SJSA1 (cell line): ENCODE data around the gene TIMM23. TPM values are rescaled to one million over a fixed set of nuclear protein-coding genes. Genes with fewer than 3 reads are reported as not detected.

Source experiments
- DNase-seq, 2 experiments: peaks; one replicate each; pipeline ENCODE4 v3.0.0-alpha.2; 2015 to 2020; ENCODE audit warnings: low spot score in 2 of 2, low read depth in 1 of 2
- H3K27ac ChIP-seq: fragments of 250-450 bp; sonication (Bioruptor Pico); 2 replicates; pipeline ENCODE4 v1.5.1; 2020; ENCODE audit warnings: mild to moderate bottlenecking, moderate library complexity
- H3K27me3 ChIP-seq: fragments of 250-450 bp; sonication (Bioruptor Pico); replicated peaks from 2 replicates; pipeline ENCODE4 v1.5.1; 2020; ENCODE audit warnings: mild to moderate bottlenecking, moderate library complexity
- H3K36me3 ChIP-seq: fragments of 250-450 bp; sonication (Bioruptor Pico); 2 replicates; pipeline ENCODE4 v1.5.1; 2020; ENCODE audit warnings: mild to moderate bottlenecking
- H3K4me1 ChIP-seq: fragments of 250-450 bp; sonication (Bioruptor Pico); replicated peaks from 2 replicates; pipeline ENCODE4 v1.6.1; 2021; ENCODE audit warnings: mild to moderate bottlenecking
- H3K4me3 ChIP-seq: fragments of 250-450 bp; sonication (Bioruptor Pico); 2 replicates; pipeline ENCODE4 v1.5.1; 2020; ENCODE audit warnings: mild to moderate bottlenecking
- H3K9me3 ChIP-seq: fragments of 250-450 bp; sonication (Bioruptor Pico); replicated peaks from 2 replicates; pipeline ENCODE4 v1.5.1; 2020; ENCODE audit warnings: mild to moderate bottlenecking
- total RNA-seq: library from RNA; depleted of rRNA; stranded (reverse); fragments of >200 nt; shearing (Covaris generic); gene quantifications from 2 replicates; pipeline ENCODE4 v1.2.3, GENCODE V29; 2014

The TIMM23 gene
- total RNA-seq, 1 experiment from 2014 or later: 163 TPM

DNA sequence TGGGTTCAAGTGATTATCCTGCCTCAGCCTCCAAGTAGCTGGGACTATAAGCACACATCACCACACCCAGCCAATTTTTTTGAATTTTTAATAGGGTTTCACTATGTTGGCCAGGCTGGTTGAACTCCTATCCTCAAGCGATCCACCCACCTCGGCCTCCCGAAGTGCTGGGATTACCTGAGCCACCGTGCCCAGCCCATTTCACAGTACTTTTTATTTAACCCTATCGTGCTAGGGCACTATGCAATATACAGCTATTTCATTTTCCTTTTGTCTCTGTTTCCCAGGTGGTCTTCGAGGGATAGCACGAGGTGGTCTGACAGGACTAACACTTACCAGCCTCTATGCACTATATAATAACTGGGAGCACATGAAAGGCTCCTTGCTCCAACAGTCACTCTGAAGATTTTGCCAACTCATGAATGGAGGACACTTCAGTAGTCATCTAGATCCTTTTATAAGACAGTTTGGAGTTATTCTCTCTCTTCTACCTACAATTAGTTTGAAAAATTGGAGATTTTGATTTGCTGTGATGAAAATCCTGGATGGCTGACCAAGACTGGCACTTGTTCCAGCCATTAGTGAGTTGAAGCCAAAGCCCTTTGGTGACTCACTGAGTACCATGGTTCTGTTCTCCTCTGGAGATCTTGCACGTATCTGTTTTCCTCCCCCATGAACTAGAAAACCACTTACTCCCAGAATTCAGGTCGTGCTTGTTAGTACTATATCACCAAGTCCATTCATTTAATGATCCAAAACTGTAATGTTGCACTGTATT is 30.8 kb downstream of the TIMM23 start:
- Histone ChIP-seq H3K4me1 (peaks cover 15% of the 10 kb centered on the region), H3K9me3 (no peaks in the 10 kb centered on the region), H3K27ac (no peak overlapping the region), H3K4me3 (no peak overlapping the region), H3K36me3 (peaks cover 90% of the 10 kb centered on the region), H3K27me3 (no peaks in the 10 kb centered on the region)
- no peak for DNase-seq

DNA sequence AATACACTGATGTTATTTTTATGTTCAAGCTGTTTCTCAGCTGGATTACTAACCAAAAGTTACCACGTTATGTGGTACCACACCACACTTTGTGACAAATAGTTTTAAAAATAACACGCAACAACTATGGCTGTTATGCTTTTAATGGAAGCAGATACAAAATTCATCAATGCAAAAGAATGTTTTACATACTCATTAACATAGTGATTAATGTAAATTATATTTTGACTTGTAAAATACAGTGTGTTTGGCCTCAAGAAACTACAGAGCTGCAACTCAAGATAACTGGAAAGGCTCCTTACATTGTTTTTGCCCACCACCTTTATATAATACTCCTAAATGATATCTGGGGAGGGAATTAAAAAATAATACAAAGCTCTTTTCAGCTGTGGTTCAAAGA is 32.7 kb downstream of the TIMM23 start:
- Histone ChIP-seq H3K36me3 (peaks cover 97% of the 10 kb centered on the region), H3K4me1 (peaks cover 15% of the 10 kb centered on the region), H3K4me3 (no peak overlapping the region), H3K27ac (no peak overlapping the region), H3K9me3 (no peaks in the 10 kb centered on the region), H3K27me3 (no peaks in the 10 kb centered on the region)
- DNase-seq: no peak

DNA sequence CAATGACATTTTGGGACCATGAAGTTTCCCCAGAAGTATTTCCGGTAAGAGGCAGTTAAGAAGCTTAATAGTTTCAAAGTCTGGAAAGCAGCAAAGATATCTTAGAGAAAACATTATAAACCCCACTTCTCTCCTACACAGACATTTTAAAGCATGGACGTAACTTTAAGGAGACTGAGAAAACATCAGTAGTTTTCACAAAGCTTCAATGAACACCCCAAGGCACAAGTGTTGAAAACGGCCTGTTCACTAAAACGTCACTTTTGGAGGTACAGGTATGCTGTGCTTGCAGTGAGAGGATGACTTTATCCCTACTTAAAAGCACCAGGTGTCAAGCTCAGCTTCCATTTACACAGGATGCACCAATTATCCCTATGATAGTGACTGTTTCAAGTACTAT is 33.1 kb downstream of the TIMM23 start:
- Histone ChIP-seq H3K36me3 (peaks cover 97% of the 10 kb centered on the region), H3K4me1 (peaks cover 15% of the 10 kb centered on the region), H3K27ac (no peak overlapping the region), H3K27me3 (no peaks in the 10 kb centered on the region), H3K9me3 (no peaks in the 10 kb centered on the region), H3K4me3 (no peak overlapping the region)
- no peak for DNase-seq

DNA sequence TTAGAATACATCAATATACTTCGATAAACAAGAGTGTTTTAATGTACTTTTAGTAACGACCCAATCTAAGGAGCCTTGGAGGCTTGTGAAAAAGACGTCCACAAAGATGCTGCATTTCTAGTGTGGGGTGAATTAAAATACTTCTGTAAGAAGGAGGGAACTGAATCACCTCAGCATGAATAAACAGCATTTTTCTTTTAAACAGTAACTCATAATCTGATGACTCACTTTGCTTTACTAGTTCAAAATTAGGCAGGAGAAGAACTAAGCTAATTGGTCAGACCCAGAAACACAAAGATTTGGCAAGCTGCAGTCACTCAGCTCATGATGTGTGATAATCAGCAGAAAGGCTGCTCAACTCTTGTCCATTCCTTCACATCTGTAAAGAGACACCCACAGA is 33.9 kb downstream of the TIMM23 start:
- Histone ChIP-seq H3K4me1 (peaks cover 15% of the 10 kb centered on the region), H3K27me3 (no peaks in the 10 kb centered on the region), H3K9me3 (no peaks in the 10 kb centered on the region), H3K27ac (no peak overlapping the region; the same call in 1 of the 2 replicates), H3K4me3 (no peak overlapping the region), H3K36me3 (peaks cover 97% of the 10 kb centered on the region)
- DNase-seq: peak in 1 of 2 experiments; percentile 43

- no peaks in the 10 kb centered on the region for H3K27me3 ChIP-seq
- no peak overlapping the region for H3K27ac ChIP-seq
- no peak overlapping the region for H3K4me3 ChIP-seq
- no peaks in the 10 kb centered on the region for H3K9me3 ChIP-seq
- H3K4me1 ChIP-seq: no peaks in the 10 kb centered on the region
- H3K36me3 ChIP-seq: peaks cover 88% of the 10 kb centered on the region
- no peak for DNase-seq
Observed at GRCh38 chr10:46012746-46013145, 40.5 kb downstream of the TIMM23 start.

GRCh38 chr10:46014206-46014605 is 41.9 kb downstream of the TIMM23 start:
- Histone ChIP-seq H3K4me3 (no peak overlapping the region), H3K27ac (no peak overlapping the region), H3K4me1 (no peaks in the 10 kb centered on the region), H3K9me3 (no peaks in the 10 kb centered on the region), H3K27me3 (no peaks in the 10 kb centered on the region), H3K36me3 (peaks cover 77% of the 10 kb centered on the region)
- no peak for DNase-seq

GRCh38 chr10:46014683-46015405 is 42.6 kb downstream of the TIMM23 start:
- DNase-seq: no peak
- Histone ChIP-seq H3K4me1 (no peaks in the 10 kb centered on the region), H3K27ac (no peak overlapping the region), H3K36me3 (peaks cover 70% of the 10 kb centered on the region), H3K27me3 (no peaks in the 10 kb centered on the region), H3K9me3 (no peaks in the 10 kb centered on the region), H3K4me3 (no peak overlapping the region)

GRCh38 chr10:46016190-46016589 is 43.9 kb downstream of the TIMM23 start:
- no peaks in the 10 kb centered on the region for H3K27me3 ChIP-seq
- H3K4me3 ChIP-seq: no peak overlapping the region
- no peak overlapping the region for H3K27ac ChIP-seq
- H3K4me1 ChIP-seq: peaks cover 5% of the 10 kb centered on the region
- DNase-seq: no peak
- no peaks in the 10 kb centered on the region for H3K9me3 ChIP-seq
- peaks cover 57% of the 10 kb centered on the region for H3K36me3 ChIP-seq

- DNase-seq: no peak
- no peaks in the 10 kb centered on the region for H3K9me3 ChIP-seq
- no peak overlapping the region for H3K4me3 ChIP-seq
- H3K4me1 ChIP-seq: peaks cover 11% of the 10 kb centered on the region
- H3K36me3 ChIP-seq: peaks cover 57% of the 10 kb centered on the region
- H3K27ac ChIP-seq: no peak overlapping the region
- no peaks in the 10 kb centered on the region for H3K27me3 ChIP-seq
Observed at GRCh38 chr10:46016811-46017210, 44.5 kb downstream of the TIMM23 start.

GRCh38 chr10:46017733-46018132 is 45.4 kb downstream of the TIMM23 start:
- DNase-seq: no peak
- Histone ChIP-seq H3K27me3 (no peaks in the 10 kb centered on the region), H3K4me1 (peaks cover 20% of the 10 kb centered on the region), H3K4me3 (no peak overlapping the region), H3K27ac (no peak overlapping the region; the same call in 1 of the 2 replicates), H3K36me3 (peaks cover 54% of the 10 kb centered on the region), H3K9me3 (no peaks in the 10 kb centered on the region)

GRCh38 chr10:46018453-46019176 is 46.3 kb downstream of the TIMM23 start:
- DNase-seq: no peak
- peaks cover 45% of the 10 kb centered on the region for H3K36me3 ChIP-seq
- H3K4me3 ChIP-seq: no peak overlapping the region
- H3K27me3 ChIP-seq: no peaks in the 10 kb centered on the region
- peaks cover 21% of the 10 kb centered on the region for H3K4me1 ChIP-seq
- H3K27ac ChIP-seq: no peak overlapping the region
- no peaks in the 10 kb centered on the region for H3K9me3 ChIP-seq

DNA sequence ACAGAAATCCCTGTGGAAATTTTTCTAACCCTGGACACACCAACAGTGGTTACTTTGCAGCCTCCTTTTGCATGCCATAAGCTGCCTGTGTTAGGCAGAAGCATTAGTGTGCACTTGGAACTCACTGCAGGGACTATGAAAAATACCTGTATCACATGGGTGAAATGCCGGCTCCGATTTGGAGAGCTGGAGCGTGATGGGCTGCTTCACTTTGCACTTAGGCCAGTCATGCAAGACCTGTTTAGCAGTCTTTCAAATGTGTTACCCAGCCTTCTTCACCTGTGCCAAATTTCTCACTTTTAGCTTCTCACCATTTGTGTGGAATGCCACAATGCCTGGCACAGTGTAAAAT is 46.9 kb downstream of the TIMM23 start:
- H3K9me3 ChIP-seq: no peaks in the 10 kb centered on the region
- no peak overlapping the region for H3K27ac ChIP-seq
- peaks cover 25% of the 10 kb centered on the region for H3K4me1 ChIP-seq
- no peaks in the 10 kb centered on the region for H3K27me3 ChIP-seq
- no peak for DNase-seq
- H3K36me3 ChIP-seq: peaks cover 39% of the 10 kb centered on the region
- H3K4me3 ChIP-seq: no peak overlapping the region

GRCh38 chr10:46019569-46020343 is 47.5 kb downstream of the TIMM23 start:
- DNase-seq: no peak
- H3K27ac ChIP-seq: no peak overlapping the region
- no peaks in the 10 kb centered on the region for H3K9me3 ChIP-seq
- H3K36me3 ChIP-seq: peaks cover 33% of the 10 kb centered on the region
- H3K4me1 ChIP-seq: peaks cover 25% of the 10 kb centered on the region
- no peak overlapping the region for H3K4me3 ChIP-seq
- H3K27me3 ChIP-seq: no peaks in the 10 kb centered on the region
